HG03354 (cell line): ENCODE results near the gene DYNLT2B.
A peak's percentile ranks its signal among the peaks of the same experiment; 100 is the strongest.
"Not testable (repeated sequence)": the region's sequence is repeated elsewhere in the genome, so short reads cannot be mapped to it uniquely, and the experiment has no call there.

Source experiments
- ATAC-seq: cut with Tn5 transposase; IDR thresholded peaks from one replicate; pipeline ENCODE4 v1.9.1; 2021; ENCODE audit warnings: mild to moderate bottlenecking; ENCODE audit not compliant: unreplicated experiment, poor library complexity, severe bottlenecking

DYNLT2B gene

GRCh38 chr3:196317687-196318467 is at the start of gene DYNLT2B:
DYNLT2B (minus strand) TSS chr3:196318240; CDS start chr3:196318152, 88 bp downstream.
- peak; percentile 84 for ATAC-seq

- no peak for ATAC-seq
Observed at GRCh38 chr3:196365736-196366135, 47.7 kb upstream of the DYNLT2B start.

GRCh38 chr3:196360586-196360985 is 42.5 kb upstream of the DYNLT2B start:
- no peak for ATAC-seq

- not testable (repeated sequence) for ATAC-seq
Observed at GRCh38 chr3:196358540-196358939, 40.5 kb upstream of the DYNLT2B start.

- no peak for ATAC-seq
Observed at GRCh38 chr3:196357905-196358304, 39.9 kb upstream of the DYNLT2B start.

GRCh38 chr3:196356556-196356955 is 38.5 kb upstream of the DYNLT2B start:
- ATAC-seq, result no peak

- no peak for ATAC-seq
Observed at GRCh38 chr3:196355668-196356067, 37.6 kb upstream of the DYNLT2B start.

- no peak for ATAC-seq
Observed at GRCh38 chr3:196354132-196354531, 36.1 kb upstream of the DYNLT2B start.

GRCh38 chr3:196351541-196351940 is 33.5 kb upstream of the DYNLT2B start:
- no peak for ATAC-seq

- no peak for ATAC-seq
Observed at GRCh38 chr3:196350067-196350466, 32.0 kb upstream of the DYNLT2B start.

GRCh38 chr3:196348698-196349097 is 30.7 kb upstream of the DYNLT2B start:
- no peak for ATAC-seq

GRCh38 chr3:196344663-196345062 is 26.6 kb upstream of the DYNLT2B start:
- ATAC-seq, result no peak

GRCh38 chr3:196343917-196344316 is 25.9 kb upstream of the DYNLT2B start:
- not testable (repeated sequence) for ATAC-seq

- no peak for ATAC-seq
Observed at GRCh38 chr3:196341137-196341536, 23.1 kb upstream of the DYNLT2B start.

GRCh38 chr3:196340466-196340865 is 22.4 kb upstream of the DYNLT2B start:
- no peak for ATAC-seq

- no peak for ATAC-seq
Observed at GRCh38 chr3:196339493-196340254, 21.6 kb upstream of the DYNLT2B start.

GRCh38 chr3:196339044-196339443 is 21.0 kb upstream of the DYNLT2B start:
- no peak for ATAC-seq

- ATAC-seq, result no peak
Observed at GRCh38 chr3:196336319-196337145, 18.5 kb upstream of the DYNLT2B start.

- no peak for ATAC-seq
Observed at GRCh38 chr3:196335503-196335948, 17.5 kb upstream of the DYNLT2B start.

GRCh38 chr3:196334982-196335381 is 16.9 kb upstream of the DYNLT2B start:
- ATAC-seq, result no peak
